Spinal cord (tissue), 10 donors: ENCODE results near the gene FREY1. TPM values are rescaled to one million over a fixed set of nuclear protein-coding genes. Genes with fewer than 3 reads are reported as not detected.

Source experiments
- DNase-seq, 6 donors: peaks; one replicate each; pipeline versions ENCODE4 v3.0.0 to v3.0.0-alpha.2; 2013 to 2015; ENCODE audit warnings: low spot score in 6 of 6, low read depth in 4 of 6
- H3K27ac ChIP-seq: one replicate; pipeline ENCODE4 v1.5.1; 2013; ENCODE audit warnings: low read depth, low read length, control low read depth
- H3K27me3 ChIP-seq: one replicate; pipeline ENCODE4 v1.6.1; 2013; ENCODE audit warnings: low read length; ENCODE audit not compliant: control insufficient read depth, insufficient read depth
- H3K36me3 ChIP-seq: one replicate; pipeline ENCODE4 v1.6.1; 2013; ENCODE audit warnings: low read length; ENCODE audit not compliant: control insufficient read depth, insufficient read depth
- H3K4me1 ChIP-seq: one replicate; pipeline ENCODE4 v1.6.1; 2013; ENCODE audit warnings: low read length; ENCODE audit not compliant: control insufficient read depth, insufficient read depth
- H3K4me3 ChIP-seq: one replicate; pipeline ENCODE4 v1.5.1; 2013; ENCODE audit warnings: low read depth, low read length, control low read depth
- H3K9me3 ChIP-seq: one replicate; pipeline ENCODE4 v1.6.1; 2013; ENCODE audit warnings: low read length; ENCODE audit not compliant: control insufficient read depth, insufficient read depth
- WGBS: methylation state at CpG from one replicate; pipeline ENCODE4 v1.1.5; 2013; ENCODE audit warnings: missing lambda C conversion rate; ENCODE audit not compliant: insufficient coverage; 5-methylcytosine and 5-hydroxymethylcytosine counted together
- polyA plus RNA-seq, 2 donors: library from polyadenylated mRNA; unstranded; fragments of 120-200 nt; gene quantifications; one replicate each; pipeline ENCODE4 v1.2.1, GENCODE V29; 2013; ENCODE audit not compliant: insufficient read length in 2 of 2
- total RNA-seq, 2 donors: library from RNA; depleted of rRNA in 1 of 2; stranded (reverse); fragments of 120-200 nt in 1 of 2; fragments of >200 nt in 1 of 2; gene quantifications; one replicate each; pipeline versions ENCODE4 v1.2.3 to v1.2.4, GENCODE V29; 2013 to 2014
- donor health status: healthy.

FREY1 gene
- total and polyA plus RNA-seq, 4 donors = 0.57 to 0.72 (median 0.59) TPM; not detected in 1

GRCh38 chr11:45924036-45924915 is 17.2 kb upstream of the FREY1 start:
- Histone ChIP-seq H3K27me3 (peaks cover 32% of the 10 kb centered on the region), H3K36me3 (peaks cover 20% of the 10 kb centered on the region), H3K9me3 (no peaks in the 10 kb centered on the region), H3K27ac (no peak overlapping the region), H3K4me3 (no peak overlapping the region), H3K4me1 (peaks cover 26% of the 10 kb centered on the region)
- 82% methylated on average over 18 of the region's 22 CpGs for WGBS
- DNase-seq = no peak

DNA sequence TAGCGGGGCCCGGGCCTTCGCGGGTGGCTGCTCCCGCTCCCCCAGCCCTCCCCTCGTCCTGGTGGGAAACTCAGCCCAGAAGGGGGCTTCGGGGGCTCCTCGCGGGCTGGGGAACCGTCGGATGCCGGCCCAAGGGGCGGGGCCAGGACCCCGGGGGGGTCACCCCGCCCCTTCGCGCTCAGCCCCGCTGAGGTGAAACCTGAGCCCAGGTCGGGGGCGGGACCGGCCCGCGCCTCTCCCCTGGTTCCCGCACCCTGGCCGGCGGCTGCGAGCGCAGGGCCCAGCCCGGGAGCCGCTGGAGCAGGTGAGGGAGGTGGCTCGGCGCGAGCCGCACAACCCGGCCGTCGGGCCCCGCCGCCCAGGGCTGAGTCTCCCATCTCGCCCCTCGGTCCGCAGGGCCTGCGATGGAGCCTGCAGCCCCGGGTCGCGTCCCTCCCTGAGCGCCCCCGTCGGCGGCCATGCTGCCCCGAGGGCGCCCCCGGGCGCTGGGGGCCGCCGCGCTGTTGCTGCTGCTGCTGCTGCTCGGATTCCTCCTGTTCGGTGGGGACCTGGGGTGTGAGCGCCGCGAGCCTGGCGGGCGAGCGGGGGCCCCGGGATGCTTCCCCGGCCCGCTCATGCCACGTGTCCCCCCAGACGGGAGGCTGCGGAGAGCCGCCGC is 15.5 kb upstream of the FREY1 start, which contains the start of gene LARGE2:
LARGE2 (plus strand) TSS at position 232 of the 658 bp plus-strand sequence; CDS start at position 459, 227 bp downstream.
- Histone ChIP-seq H3K27me3 (peaks cover 32% of the 10 kb centered on the region), H3K27ac (no peak within 1 kb of the TSS), H3K9me3 (no peaks in the 10 kb centered on the region), H3K4me3 (no peak within 1 kb of the TSS), H3K36me3 (peaks cover 10% of the 10 kb centered on the region), H3K4me1 (peaks cover 35% of the 10 kb centered on the region)
- DNase-seq = no peak
- WGBS = under 1% methylated on average over 73 of the region's 73 CpGs

DNA sequence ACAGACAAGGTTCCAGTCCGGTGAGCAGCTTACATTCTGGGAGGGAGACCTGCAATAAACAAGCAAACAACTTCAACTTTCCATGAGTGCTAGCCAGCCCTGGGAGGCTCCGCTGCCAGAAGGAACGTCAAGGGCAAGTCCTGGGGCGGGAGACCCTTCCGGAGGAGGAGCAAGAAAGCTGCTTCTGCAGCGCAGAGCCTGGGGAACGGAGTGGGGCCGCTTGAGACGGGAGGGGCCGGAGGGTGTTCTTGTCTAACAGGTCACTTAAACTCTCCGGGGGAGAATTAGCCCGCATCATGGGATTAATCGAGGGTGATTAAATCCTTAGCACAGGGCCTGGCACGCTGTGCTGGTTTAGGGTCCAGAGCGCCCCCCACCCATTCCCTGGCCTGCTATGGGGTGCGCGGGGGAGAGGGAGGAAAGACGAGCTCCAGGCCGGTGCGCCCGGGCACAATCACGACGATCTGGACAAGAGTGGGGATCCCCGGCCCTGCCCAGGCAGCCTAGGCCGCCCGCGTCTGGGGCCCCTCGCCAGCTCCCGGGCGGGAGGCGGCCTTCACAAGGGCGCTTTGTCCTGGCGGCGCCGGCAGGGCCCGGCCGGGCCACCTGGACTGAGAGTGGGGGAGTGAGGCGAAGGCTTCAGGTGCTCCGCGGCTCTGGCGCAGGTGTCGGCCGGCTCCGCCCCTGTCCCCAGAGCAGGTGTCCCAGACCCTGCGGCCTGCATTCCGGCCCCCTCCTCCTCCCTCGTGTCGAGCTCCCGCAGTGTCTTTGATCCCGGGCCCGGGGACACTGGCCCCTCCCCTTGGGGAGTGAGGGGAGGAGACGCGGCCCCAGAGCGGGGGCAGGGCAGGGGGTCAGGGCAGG is 14.7 kb upstream of the FREY1 start:
- 9% methylated on average over 51 of the region's 54 CpGs for WGBS
- Histone ChIP-seq H3K4me1 (peaks cover 43% of the 10 kb centered on the region), H3K4me3 (no peak overlapping the region)

DNA sequence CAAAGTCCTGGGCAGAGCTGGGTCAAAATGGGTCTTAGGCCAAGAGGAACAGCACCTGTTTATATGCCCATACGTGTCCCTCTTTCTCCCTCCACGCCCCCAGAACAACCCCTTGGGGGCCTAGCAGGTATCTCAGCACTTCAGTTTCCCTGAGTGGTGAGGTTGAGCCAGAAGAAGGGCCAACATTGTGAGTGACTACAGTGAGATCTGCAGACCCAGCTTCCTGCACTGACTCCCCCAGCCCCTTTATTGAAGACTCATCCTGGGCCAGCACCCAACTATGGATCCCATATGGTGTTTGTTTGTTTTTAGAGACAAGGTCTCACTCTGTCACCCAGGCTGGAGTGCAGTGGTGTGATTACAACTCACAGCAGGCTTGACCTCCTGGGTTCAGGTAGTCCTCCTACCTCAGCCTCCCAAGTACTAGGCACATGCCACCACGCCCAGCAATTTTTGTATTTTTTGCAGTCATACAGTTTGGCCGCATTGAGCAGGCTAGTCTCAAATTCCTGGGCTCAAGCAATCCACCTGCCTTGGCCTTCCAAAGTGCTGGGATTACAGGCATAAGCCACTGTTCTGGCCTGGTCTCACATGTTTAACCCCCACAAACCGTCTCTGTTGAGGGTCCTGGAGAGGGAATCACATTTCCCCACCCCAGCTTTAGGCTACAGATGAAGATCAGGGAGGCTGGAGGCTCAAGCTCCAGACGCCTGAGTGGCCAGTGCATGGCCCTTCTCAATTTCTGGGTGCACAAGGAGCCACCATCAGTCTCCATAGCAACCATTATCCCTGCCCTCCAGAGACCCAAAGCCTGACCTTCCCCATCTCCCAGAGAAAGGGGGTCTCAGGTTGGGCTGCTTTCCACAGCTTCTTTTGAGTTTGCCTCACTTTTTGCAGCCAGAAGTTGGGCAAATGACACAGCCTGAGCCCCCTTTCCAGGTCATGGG is 13.7 kb upstream of the FREY1 start:
- H3K27me3 ChIP-seq = peaks cover 32% of the 10 kb centered on the region
- no peaks in the 10 kb centered on the region for H3K9me3 ChIP-seq
- no peak overlapping the region for H3K4me3 ChIP-seq
- no peak overlapping the region for H3K27ac ChIP-seq
- no peak for DNase-seq
- 85% methylated on average over 3 of the region's 6 CpGs for WGBS
- peaks cover 49% of the 10 kb centered on the region for H3K4me1 ChIP-seq
- H3K36me3 ChIP-seq = peaks cover 4% of the 10 kb centered on the region

More for the DNA sequence above, 14.7 kb upstream of the FREY1 start:
- Histone ChIP-seq H3K36me3 (peaks cover 6% of the 10 kb centered on the region), H3K27me3 (peaks cover 32% of the 10 kb centered on the region), H3K9me3 (no peaks in the 10 kb centered on the region), H3K27ac (no peak overlapping the region)
- no peak for DNase-seq

DNA sequence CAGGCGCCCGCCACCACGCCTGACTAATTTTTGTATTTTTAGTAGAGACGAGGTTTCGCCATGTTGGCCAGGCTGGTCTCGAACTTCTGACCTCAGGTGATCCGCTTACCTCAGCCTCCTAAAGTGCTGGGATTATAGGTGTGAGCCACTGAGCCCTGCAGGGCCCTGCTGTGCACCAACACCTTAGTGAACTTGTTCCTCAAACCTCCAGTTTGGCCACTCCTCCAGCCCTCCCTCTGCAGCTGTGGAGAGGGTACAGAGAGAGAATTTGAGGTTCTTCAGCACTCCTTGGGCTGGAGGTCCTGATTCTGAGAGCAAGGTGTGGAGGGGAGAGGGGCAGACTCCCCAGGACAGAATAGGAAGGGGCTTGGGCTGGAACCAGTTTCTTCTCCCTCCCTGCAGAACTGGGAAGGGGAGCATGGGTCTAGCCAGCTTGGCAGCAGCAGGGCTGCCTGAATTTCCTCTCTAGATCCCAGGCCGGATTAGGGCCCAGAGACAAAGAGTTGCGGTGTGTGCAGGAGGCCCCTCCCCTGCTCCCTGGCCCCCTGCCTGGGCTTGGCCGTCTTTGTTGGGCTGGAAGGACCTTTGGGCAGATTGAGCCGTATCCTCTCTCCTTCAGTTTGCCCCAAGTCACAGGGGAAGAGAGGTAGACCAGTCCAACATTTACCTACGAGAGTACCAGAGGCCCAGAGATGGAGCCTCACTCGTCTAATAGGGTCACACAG is 12.9 kb upstream of the FREY1 start:
- Histone ChIP-seq H3K27me3 (peaks cover 32% of the 10 kb centered on the region), H3K9me3 (no peaks in the 10 kb centered on the region), H3K4me3 (no peak overlapping the region), H3K27ac (no peak overlapping the region), H3K36me3 (peaks cover 13% of the 10 kb centered on the region), H3K4me1 (peaks cover 49% of the 10 kb centered on the region)
- WGBS = 62% methylated on average over 10 of the region's 13 CpGs
- DNase-seq = no peak

- H3K36me3 ChIP-seq = peaks cover 21% of the 10 kb centered on the region
- 62% methylated on average over 5 of the region's 7 CpGs for WGBS
- peak overlapping the region; percentile 97 for H3K4me3 ChIP-seq
- no peaks in the 10 kb centered on the region for H3K9me3 ChIP-seq
- peaks cover 25% of the 10 kb centered on the region for H3K27me3 ChIP-seq
- H3K4me1 ChIP-seq = peaks cover 49% of the 10 kb centered on the region
- no peak for DNase-seq
- H3K27ac ChIP-seq = peak overlapping the region; percentile 89
Observed at GRCh38 chr11:45918962-45919675, 12.0 kb upstream of the FREY1 start.

DNA sequence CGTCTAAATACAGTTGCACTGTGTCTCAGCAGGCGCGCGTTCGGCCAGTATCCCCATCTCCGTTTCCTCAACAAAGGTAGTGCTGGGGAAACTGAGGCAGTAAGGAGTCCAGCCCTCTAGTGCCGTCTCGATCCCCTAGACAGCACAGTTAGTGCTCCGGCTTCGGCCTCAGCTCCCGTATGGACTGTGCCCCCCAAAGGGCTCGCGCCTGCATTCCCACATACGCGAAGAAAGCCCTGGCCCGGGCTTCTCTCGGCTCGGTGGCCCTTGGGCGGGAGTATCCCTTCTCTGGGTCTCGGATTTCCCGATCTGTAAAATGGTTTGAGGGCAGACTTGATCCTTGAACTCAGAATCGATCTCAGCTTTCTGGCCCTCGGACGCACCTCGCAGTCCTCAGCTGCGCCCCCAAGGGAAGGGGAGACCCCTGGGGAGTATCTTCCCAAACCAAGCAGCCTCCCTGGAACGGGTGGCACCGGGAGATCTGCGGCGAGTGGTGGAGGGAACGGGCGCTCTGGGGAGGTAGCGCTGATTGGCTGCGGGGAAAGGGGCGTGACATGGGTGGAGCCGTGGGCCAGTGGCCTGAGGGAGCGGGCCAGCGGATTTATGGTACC is 11.4 kb upstream of the FREY1 start:
- H3K27me3 ChIP-seq = peaks cover 20% of the 10 kb centered on the region
- peaks cover 28% of the 10 kb centered on the region for H3K36me3 ChIP-seq
- WGBS = under 1% methylated on average over 29 of the region's 38 CpGs
- H3K9me3 ChIP-seq = no peaks in the 10 kb centered on the region
- H3K4me1 ChIP-seq = peaks cover 48% of the 10 kb centered on the region
- peak in 2 of 6 donors; percentile 84 to 89 for DNase-seq
- peak overlapping the region; percentile 89 for H3K27ac ChIP-seq
- H3K4me3 ChIP-seq = peak overlapping the region; percentile 97
